ENCODE data around the gene SLC38A10. TPM values are rescaled to one million over a fixed set of nuclear protein-coding genes. Genes with fewer than 3 reads are reported as not detected.

SLC38A10 gene
- total and polyA plus RNA-seq, 12 donors: 27.8 to 56.2 (median 38.4) TPM

DNA sequence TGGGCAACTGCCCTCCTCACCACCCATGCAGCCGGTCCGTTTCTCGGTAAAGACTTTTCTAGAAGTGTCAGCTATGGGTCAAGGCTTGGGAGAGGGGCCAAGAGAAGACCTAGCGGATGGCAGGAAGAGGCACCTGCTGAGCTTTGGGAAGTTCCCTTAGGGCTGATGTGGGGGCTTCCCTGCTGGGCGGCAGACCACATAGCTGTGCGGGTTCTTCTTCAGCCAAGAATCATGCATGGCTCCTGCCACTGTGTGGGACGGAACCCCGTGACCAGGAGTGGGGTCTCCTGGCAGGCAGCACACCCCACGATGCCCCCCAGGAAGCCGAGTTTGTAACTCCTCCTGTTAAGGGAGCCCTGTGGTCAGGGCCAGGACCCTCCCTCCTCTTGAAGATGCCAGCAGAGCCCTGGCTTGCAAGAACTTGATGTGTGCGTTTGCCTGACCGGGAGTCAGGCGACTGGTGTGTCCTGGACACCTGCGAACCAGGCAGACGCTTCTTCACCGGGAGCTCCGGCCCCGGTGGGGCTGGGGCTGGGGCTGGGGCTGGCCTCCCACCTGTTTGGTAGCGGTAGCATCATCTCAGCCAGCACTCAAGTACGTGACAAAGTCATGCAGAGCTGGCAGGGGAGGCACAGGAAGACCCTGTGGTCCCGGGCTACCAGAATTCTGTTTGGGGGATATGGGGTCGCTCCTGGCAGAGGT, 17.7 kb upstream of the SLC38A10 start:
- intact Hi-C loops (cut with DNase I): no loop called here
- Histone ChIP-seq H3K27me3 (no peaks in the 10 kb centered on the region), H3K27ac (no peak overlapping the region), H3K9me3 (no peaks in the 10 kb centered on the region), H3K4me3 (no peak overlapping the region), H3K36me3 (no peaks in the 10 kb centered on the region), H3K4me1 (peaks cover 12 to 30% (median 21%) of the 10 kb centered on the region in 9 donors)
- ATAC-seq (no peak), DNase-seq (no peak)
- TF ChIP-seq, protein P1, sequence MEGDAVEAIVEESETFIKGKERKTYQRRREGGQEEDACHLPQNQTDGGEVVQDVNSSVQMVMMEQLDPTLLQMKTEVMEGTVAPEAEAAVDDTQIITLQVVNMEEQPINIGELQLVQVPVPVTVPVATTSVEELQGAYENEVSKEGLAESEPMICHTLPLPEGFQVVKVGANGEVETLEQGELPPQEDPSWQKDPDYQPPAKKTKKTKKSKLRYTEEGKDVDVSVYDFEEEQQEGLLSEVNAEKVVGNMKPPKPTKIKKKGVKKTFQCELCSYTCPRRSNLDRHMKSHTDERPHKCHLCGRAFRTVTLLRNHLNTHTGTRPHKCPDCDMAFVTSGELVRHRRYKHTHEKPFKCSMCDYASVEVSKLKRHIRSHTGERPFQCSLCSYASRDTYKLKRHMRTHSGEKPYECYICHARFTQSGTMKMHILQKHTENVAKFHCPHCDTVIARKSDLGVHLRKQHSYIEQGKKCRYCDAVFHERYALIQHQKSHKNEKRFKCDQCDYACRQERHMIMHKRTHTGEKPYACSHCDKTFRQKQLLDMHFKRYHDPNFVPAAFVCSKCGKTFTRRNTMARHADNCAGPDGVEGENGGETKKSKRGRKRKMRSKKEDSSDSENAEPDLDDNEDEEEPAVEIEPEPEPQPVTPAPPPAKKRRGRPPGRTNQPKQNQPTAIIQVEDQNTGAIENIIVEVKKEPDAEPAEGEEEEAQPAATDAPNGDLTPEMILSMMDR (IDR thresholded peaks at IDR 0.05): no peak
- WGBS, 2 donors: 91 to 92% methylated on average over 22 of the region's 22 CpGs

DNA sequence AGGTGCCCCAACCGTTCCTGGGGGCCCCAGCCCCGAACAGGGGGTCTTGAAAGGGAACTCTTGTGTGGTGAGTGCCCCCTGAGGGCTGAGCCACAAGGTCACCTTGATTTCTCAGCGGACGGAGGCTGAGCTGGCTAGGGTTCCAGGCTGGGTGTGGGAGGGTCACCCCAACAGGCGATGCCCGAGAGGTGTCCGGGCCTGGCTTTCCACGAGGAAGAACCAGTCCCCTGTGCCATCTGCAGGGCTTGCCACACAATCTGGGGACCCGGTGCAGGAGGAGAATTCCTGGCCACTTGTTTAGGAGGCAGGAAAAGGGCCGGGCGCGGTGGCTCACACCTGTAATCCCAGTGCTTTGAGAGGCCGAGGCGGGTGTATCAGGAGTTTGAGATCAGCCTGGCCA, 16.8 kb upstream of the SLC38A10 start:
- Histone ChIP-seq H3K4me1 (peaks cover 12 to 33% (median 21%) of the 10 kb centered on the region in 9 donors), H3K27me3 (no peaks in the 10 kb centered on the region), H3K36me3 (no peaks in the 10 kb centered on the region), H3K4me3 (no peak overlapping the region), H3K9me3 (no peaks in the 10 kb centered on the region), H3K27ac (no peak overlapping the region)
- TF ChIP-seq, protein P1 (IDR thresholded peaks at IDR 0.05): no peak
- DNase-seq: no peak
- WGBS, 2 donors: 91 to 93% methylated on average over 14 of the region's 14 CpGs
- intact Hi-C loops (cut with DNase I): no loop called here
- ATAC-seq: no peak

DNA sequence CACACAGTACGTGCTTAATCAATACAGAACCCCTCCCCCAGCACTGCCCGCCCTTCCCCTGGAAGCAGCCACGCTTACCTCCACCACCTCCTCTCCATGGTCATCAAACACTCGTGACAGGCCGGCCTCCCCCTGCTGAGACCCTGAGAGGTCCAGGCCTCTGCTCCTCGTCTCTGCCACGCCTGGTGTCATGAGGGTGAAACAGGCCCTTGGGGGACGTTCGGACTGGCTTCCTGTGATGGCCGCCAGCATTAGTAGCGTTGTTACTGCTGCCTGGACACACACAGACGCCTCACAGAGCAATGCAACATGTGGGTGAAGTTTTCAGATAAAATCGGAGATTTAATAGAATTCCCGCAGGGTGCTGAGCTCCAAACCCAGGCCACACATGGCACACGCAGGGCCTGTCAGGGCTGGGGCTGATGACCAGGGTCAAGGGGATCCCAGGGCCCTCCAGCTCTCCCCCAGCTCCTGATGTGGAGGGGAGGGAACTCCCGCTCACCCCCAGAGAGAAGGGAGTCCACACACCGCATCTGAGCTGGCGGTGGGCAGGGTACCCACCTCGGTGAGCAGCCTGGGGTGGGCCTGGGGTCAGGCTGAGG, 15.9 kb upstream of the SLC38A10 start:
- peaks cover 12 to 33% (median 21%) of the 10 kb centered on the region in 9 donors for H3K4me1 ChIP-seq
- no peak overlapping the region for H3K4me3 ChIP-seq
- H3K9me3 ChIP-seq: no peaks in the 10 kb centered on the region
- ATAC-seq: no peak
- H3K27me3 ChIP-seq: no peaks in the 10 kb centered on the region
- no peak for DNase-seq
- 86 to 87% methylated on average over 19 of the region's 19 CpGs for WGBS, 2 donors
- intact Hi-C loops (cut with DNase I): no loop called here
- TF ChIP-seq, protein P1 (IDR thresholded peaks at IDR 0.05): no peak
- no peak overlapping the region for H3K27ac ChIP-seq
- no peaks in the 10 kb centered on the region for H3K36me3 ChIP-seq

DNA sequence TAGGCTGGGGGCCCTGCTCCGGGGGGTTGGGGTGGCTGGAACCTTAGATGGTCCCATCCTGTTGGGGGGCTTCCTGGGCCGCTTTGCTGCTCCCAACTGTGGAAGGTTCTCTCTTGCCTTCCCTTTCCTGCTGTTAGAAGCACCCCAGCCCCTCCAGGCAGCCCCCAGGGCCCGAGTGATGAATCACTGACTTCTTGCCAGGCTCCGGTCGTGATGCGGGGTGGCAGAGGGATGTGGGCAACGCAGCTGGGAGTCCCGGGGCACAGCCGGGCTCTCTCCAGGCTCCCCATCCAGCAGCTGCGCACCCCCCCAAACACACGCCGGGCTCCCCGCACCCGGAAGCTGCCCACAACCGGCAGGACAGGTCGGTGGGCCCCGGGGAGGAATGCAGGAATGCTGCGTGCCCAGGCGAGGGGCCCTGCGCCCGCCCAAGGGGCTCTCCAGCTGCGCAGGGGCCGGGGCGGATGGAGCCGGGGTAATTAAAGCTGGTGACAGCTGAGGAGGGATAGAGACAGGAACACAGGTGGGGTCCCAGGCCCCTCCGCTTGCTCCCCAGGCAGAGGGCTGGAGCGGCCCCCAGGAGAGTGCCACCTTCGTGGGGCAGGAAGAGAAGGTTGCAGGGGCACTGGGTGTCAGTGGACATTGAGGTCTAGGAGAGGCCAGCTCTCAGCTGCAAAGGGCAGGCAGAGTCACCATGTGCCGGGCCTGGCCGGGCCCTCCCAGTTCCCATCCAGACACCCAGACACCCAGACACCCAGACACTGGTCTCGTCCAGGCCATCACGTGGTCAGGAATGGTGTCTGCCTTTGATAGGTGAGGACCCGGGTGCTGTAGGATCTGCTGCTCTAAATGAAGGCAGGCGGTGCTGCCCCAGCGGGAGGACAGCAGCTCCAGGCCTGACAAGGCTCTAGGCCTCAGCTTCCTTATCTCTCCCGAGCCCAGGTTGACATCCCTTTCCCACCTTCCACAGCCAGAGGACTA, 15.0 kb upstream of the SLC38A10 start:
- intact Hi-C loops (cut with DNase I): loop anchor here in 1 of 10 donors (1.0 to 5.0 kb wide), 2 partner anchors 15 to 82 kb away; partner anchors contain the start of gene SLC38A10
- ATAC-seq (no peak), DNase-seq (no peak)
- 79 to 80% methylated on average over 36 of the region's 36 CpGs for WGBS, 2 donors
- Histone ChIP-seq H3K4me1 (peaks cover 12 to 33% (median 21%) of the 10 kb centered on the region in 9 donors), H3K27ac (peak overlapping the region; percentile 60 to 90 (median 82)), H3K4me3 (peak overlapping the region in 9 of 10 donors; percentile 31 to 56 (median 51)), H3K27me3 (no peaks in the 10 kb centered on the region), H3K9me3 (no peaks in the 10 kb centered on the region), H3K36me3 (no peaks in the 10 kb centered on the region)
- TF ChIP-seq, protein P1 (IDR thresholded peaks at IDR 0.05): no peak

All from heart right ventricle (tissue), 16 donors.